K562 (cell line): ENCODE data around the gene ERF. TPM values are rescaled to one million over a fixed set of nuclear protein-coding genes. Genes with fewer than 3 reads are reported as not detected.

Source experiments
- CREB3 ChIP-seq: fragments of 450-650 bp; conservative IDR thresholded peaks from 2 replicates; pipeline ENCODE4 v1.6.1; 2016; ENCODE audit warnings: missing genetic modification characterization, low read depth, mild to moderate bottlenecking, missing compliant biosample characterization, moderate library complexity
- EP300 ChIP-seq: IDR thresholded peaks from 2 replicates; pipeline ENCODE4 v1.6.1; 2012; ENCODE audit warnings: low read length, improper control_type of control experiment
- FOSL1 ChIP-seq: fragments of 200-800 bp; sonication (Bioruptor generic); conservative IDR thresholded peaks from 2 replicates; pipeline ENCODE4 v1.6.1; 2016; ENCODE audit warnings: missing genetic modification characterization, missing compliant biosample characterization
- GABPB2 ChIP-seq: fragments of 250-450 bp; sonication (Bioruptor Pico); conservative IDR thresholded peaks from 2 replicates; pipeline ENCODE4 v1.5.1; 2021; ENCODE audit warnings: mild to moderate bottlenecking
- MCM7 ChIP-seq, 2 experiments: fragments of 450-650 bp; IDR thresholded peaks; 2 replicates each; pipeline ENCODE4 v1.6.1; 2016 to 2018
- MLLT1 ChIP-seq, 2 experiments: fragments of 450-650 bp; IDR thresholded peaks; 2 replicates each; pipeline ENCODE4 v1.6.1; 2016
- NELFE ChIP-seq: IDR thresholded peaks from 2 replicates; pipeline ENCODE4 v1.6.1; 2011; ENCODE audit warnings: mild to moderate bottlenecking; ENCODE audit not compliant: insufficient read depth, insufficient read length
- PHB ChIP-seq: fragments of 250-450 bp; sonication (Bioruptor Pico); IDR thresholded peaks from 2 replicates; pipeline ENCODE4 v1.5.0; 2021
- PHF20 ChIP-seq: fragments of 450-650 bp; IDR thresholded peaks from 2 replicates; pipeline ENCODE4 v1.6.1; 2018; ENCODE audit not compliant: partially characterized antibody
- POLR3A ChIP-seq: IDR thresholded peaks from 2 replicates; pipeline ENCODE4 v1.6.1; 2011; ENCODE audit warnings: borderline replicate concordance, mild to moderate bottlenecking, moderate library complexity; ENCODE audit not compliant: insufficient read length, insufficient read depth; ENCODE audit errors: extremely low read depth
- SREBF1 ChIP-seq: fragments of 150-350 bp; IDR thresholded peaks from 2 replicates; pipeline ENCODE4 v1.6.1; 2014; ENCODE audit warnings: antibody characterized with exemption, low read depth, low read length, borderline replicate concordance
- STAG1 ChIP-seq: sonication (generic); formaldehyde crosslinking; IDR thresholded peaks from 2 replicates; pipeline ENCODE4 v1.5.0; 2020; ENCODE audit warnings: missing genetic modification reagents, borderline replicate concordance
- TRIM25 ChIP-seq: fragments of 450-650 bp; IDR thresholded peaks from 2 replicates; pipeline ENCODE4 v1.7.0; 2016; ENCODE audit warnings: borderline replicate concordance
- ZBTB33 ChIP-seq: sonication (generic); formaldehyde crosslinking; IDR thresholded peaks from 2 replicates; pipeline ENCODE4 v1.8.1; 2023; ENCODE audit warnings: mild to moderate bottlenecking, missing genetic modification reagents
- ZFP1 ChIP-seq: fragments of 450-650 bp; formaldehyde crosslinking; IDR thresholded peaks from 2 replicates; pipeline ENCODE4 v1.4.0; 2020; ENCODE audit warnings: mild to moderate bottlenecking, mixed read lengths
- ZFP91 ChIP-seq: sonication (generic); formaldehyde crosslinking; IDR thresholded peaks from 2 replicates; pipeline ENCODE4 v1.8.0; 2022; ENCODE audit warnings: mild to moderate bottlenecking, missing genetic modification reagents
- ZKSCAN3 ChIP-seq: fragments of 250-450 bp; sonication (Bioruptor Pico); IDR thresholded peaks from 2 replicates; pipeline ENCODE4 v1.4.0; 2020
- ZNF589 ChIP-seq: fragments of 200-800 bp; sonication (Bioruptor generic); IDR thresholded peaks from 2 replicates; pipeline ENCODE4 v1.6.1; 2016; ENCODE audit warnings: low read depth, missing genetic modification characterization, missing compliant biosample characterization
- ZSCAN32 ChIP-seq: fragments of 450-650 bp; formaldehyde crosslinking; IDR thresholded peaks from 2 replicates; pipeline ENCODE4 v1.4.0; 2020; ENCODE audit warnings: mild to moderate bottlenecking, moderate library complexity
- polyA plus RNA-seq, 8 experiments: library from polyadenylated mRNA; depleted of rRNA in 4 of 8; stranded (reverse) in 5 of 8; unstranded in 3 of 8; fragments of >200 nt; fragmentation: Nextera tagmentation in 2 of 8; fragmentation: Illumina TruSeq in 1 of 8; extraction: Ambion mirVana in 2 of 8; extraction: Trizol in 1 of 8; gene quantifications; 2 replicates each; pipeline versions ENCODE4 v1.2.1 to v1.2.3, GENCODE V29; 2011 to 2014; ENCODE audit warnings: inconsistent platforms in 1 of 8, missing spikeins in 1 of 8
- total RNA-seq, 7 experiments: library from RNA; depleted of rRNA in 6 of 7; stranded (reverse); fragments of >200 nt in 6 of 7; fragmentation: Illumina TruSeq in 2 of 7; extraction: Trizol in 2 of 7; gene quantifications; 2 replicates each; pipeline versions ENCODE4 v1.2.1 to v1.2.3, GENCODE V29; 2011 to 2021; ENCODE audit warnings: low replicate concordance in 1 of 7

The ERF gene
- total and polyA plus RNA-seq, 9 of the 15 experiments (the other 6 are each of a cell fraction or from before 2014, with no cell fraction given): 0.03 to 75.4 (median 27.0) TPM

GRCh38 chr19:42199440-42200115, 55.4 kb downstream of the ERF start (continued):
- TF ChIP-seq ZBTB33 (CRISPR knock-in tag) (0 out of 2 replicates have a peak, but pooled peaks have one; percentile 36), ZFP1 (CRISPR knock-in tag) (no peak), MCM7 (IDR thresholded peaks at IDR 0.05) (no peak), POLR3A (no peak), MLLT1 (IDR thresholded peaks at IDR 0.05) (peak; percentile 50 to 90; a peak in 2 of 4 replicates), STAG1 (no peak), PHB (CRISPR knock-in tag) (no peak), ZSCAN32 (no peak), ZNF589 (CRISPR knock-in tag) (no peak), SREBF1 (no peak), EP300 (peak; percentile 10; the same call in 1 of the 2 replicates), GABPB2 (CRISPR knock-in tag) (no peak), ZFP91 (no peak), NELFE (no peak), ZKSCAN3 (CRISPR knock-in tag) (no peak), CREB3 (tag) (no peak), FOSL1 (tag) (no peak; the same call in 1 of the 2 replicates), TRIM25 (no peak), PHF20 (no peak)
